Measurements from ENCODE around the gene MDH1.

- TF ChIP-seq CTCF (conservative IDR thresholded peaks at IDR 0.05 in 1 of 2, IDR thresholded peaks at IDR 0.05 in 1 of 2; ENCODE audit: low read depth in 1 of 2, low read length in 2 of 2) (no peak), EZH2 (IDR thresholded peaks at IDR 0.05; ENCODE audit: low read length, missing control alignments) (no peak)
Observed at GRCh38 chr2:63582873-63583272, 5.9 kb upstream of the MDH1 start.
